ENCODE data around the gene MAD2L2.

The MAD2L2 gene

GRCh38 chr1:11626551-11626950 lies 54.4 kb downstream of the MAD2L2 start:
- DNase-seq = no peak
